H1 (cell line): ENCODE measurements around the gene STXBP2. TPM values are rescaled to one million over a fixed set of nuclear protein-coding genes. Genes with fewer than 3 reads are reported as not detected.

Experiments
- CTCF ChIA-PET: fragments of 300-600 bp; sonication (Branson Sonifier 250); formaldehyde crosslinking; loops from one replicate; lab custom pipeline; 2021; ENCODE audit not compliant: partially characterized antibody; lab: Charles Lee
- POLR2A ChIA-PET: fragments of 300-600 bp; sonication (Branson Sonifier 250); formaldehyde crosslinking; loops from one replicate; lab custom pipeline; 2021; ENCODE audit warnings: inconsistent platforms; ENCODE audit not compliant: partially characterized antibody; lab: Charles Lee
- DNase-seq, 2 experiments: peaks; one replicate each; pipeline versions ENCODE4 v3.0.0 to v3.0.0-alpha.2; 2010 to 2022; ENCODE audit warnings: low spot score in 2 of 2, low read depth in 1 of 2, mixed read lengths in 1 of 2
- FAIRE-seq: peaks from 2 replicates; lab custom pipeline; 2011; peaks lifted over from hg19 to GRCh38; lab: Jason Lieb, UNC
- H2AFZ ChIP-seq: 2 replicates; pipeline ENCODE4 v1.8.1; 2012; ENCODE audit warnings: low read length, inconsistent platforms
- H2AK5ac ChIP-seq: 2 replicates; pipeline ENCODE4 v1.6.1; 2013; ENCODE audit warnings: low read depth, low read length
- H2BK120ac ChIP-seq: replicated peaks from 2 replicates; pipeline ENCODE3; 2013; ENCODE audit warnings: low read depth, low read length, inconsistent platforms
- H2BK12ac ChIP-seq: 2 replicates; pipeline ENCODE4 v1.6.1; 2013; ENCODE audit warnings: low read depth, low read length
- H2BK15ac ChIP-seq: 2 replicates; pipeline ENCODE4 v1.6.1; 2013; ENCODE audit warnings: low read length
- H2BK20ac ChIP-seq: 2 replicates; pipeline ENCODE4 v1.6.1; 2013; ENCODE audit warnings: low read length
- H2BK5ac ChIP-seq: 2 replicates; pipeline ENCODE4 v1.6.1; 2013; ENCODE audit warnings: low read depth, low read length
- H3K14ac ChIP-seq: 2 replicates; pipeline ENCODE4 v1.6.1; 2013; ENCODE audit warnings: inconsistent platforms; ENCODE audit not compliant: insufficient read length
- H3K18ac ChIP-seq: 2 replicates; pipeline ENCODE4 v1.6.1; 2013; ENCODE audit warnings: low read length; ENCODE audit errors: extremely low read depth
- H3K23ac ChIP-seq: 2 replicates; pipeline ENCODE4 v1.6.1; 2013; ENCODE audit warnings: inconsistent platforms; ENCODE audit not compliant: insufficient read length
- H3K23me2 ChIP-seq: 2 replicates; pipeline ENCODE4 v1.6.1; 2013; ENCODE audit warnings: low read depth, low read length
- H3K27ac ChIP-seq: 2 replicates; pipeline ENCODE4 v1.6.1; 2011; ENCODE audit warnings: low read depth, low read length, inconsistent platforms
- H3K27me3 ChIP-seq, 4 experiments: replicated peaks in 1 of 4; 1 replicate in 1 of 4; 2 replicates in 3 of 4; pipeline versions ENCODE4 v1.6.1 to v1.8.1; 2011 to 2013; ENCODE audit warnings: low read length in 3 of 4, mild to moderate bottlenecking in 3 of 4, inconsistent platforms in 2 of 4, mixed read lengths in 2 of 4, moderate library complexity in 1 of 4; ENCODE audit not compliant: control insufficient read depth in 3 of 4, insufficient read depth in 3 of 4; ENCODE audit errors: extremely low read depth in 1 of 4
- H3K36me3 ChIP-seq, 4 experiments: 2 replicates each; pipeline versions ENCODE4 v1.6.1 to v1.8.1; 2011 to 2013; ENCODE audit warnings: mild to moderate bottlenecking in 4 of 4, low read length in 3 of 4, moderate library complexity in 2 of 4, control low read depth in 1 of 4, inconsistent platforms in 1 of 4; ENCODE audit not compliant: insufficient read depth in 4 of 4, control insufficient read depth in 2 of 4
- H3K4ac ChIP-seq: replicated peaks from 2 replicates; pipeline ENCODE3; 2013; ENCODE audit warnings: low read length, low read depth, mixed read lengths, inconsistent platforms; ENCODE audit not compliant: insufficient read length
- H3K4me1 ChIP-seq, 4 experiments: replicated peaks in 1 of 4; 1 replicate in 1 of 4; 2 replicates in 3 of 4; pipeline versions ENCODE4 v1.6.1 to v1.8.1; 2011 to 2013; ENCODE audit warnings: low read length in 3 of 4, inconsistent platforms in 2 of 4, mixed read lengths in 1 of 4; ENCODE audit not compliant: insufficient read depth in 4 of 4, control insufficient read depth in 3 of 4
- H3K4me2 ChIP-seq, 2 experiments: 2 replicates each; pipeline versions ENCODE4 v1.6.1 to v1.8.1; 2011 to 2013; ENCODE audit warnings: low read depth in 2 of 2, low read length in 2 of 2, control low read depth in 1 of 2, inconsistent platforms in 1 of 2, mild to moderate bottlenecking in 1 of 2; ENCODE audit not compliant: insufficient read depth in 1 of 2
- H3K4me3 ChIP-seq, 4 experiments: fragments of 200-600, 300-600 bp in 1 of 4; sonication (generic), shearing (Covaris generic), sonication (Bioruptor Twin) in 1 of 4; 2 replicates each; pipeline versions ENCODE4 v1.5.1 to v1.8.1; 2011 to 2016; ENCODE audit warnings: low read length in 4 of 4, low read depth in 3 of 4, control low read depth in 2 of 4, inconsistent platforms in 2 of 4, mild to moderate bottlenecking in 2 of 4, mixed read lengths in 1 of 4, moderate library complexity in 1 of 4; ENCODE audit not compliant: insufficient read depth in 2 of 4; ENCODE audit errors: extremely low read depth in 1 of 4
- H3K56ac ChIP-seq: replicated peaks from 2 replicates; pipeline ENCODE3; 2013; ENCODE audit warnings: low read depth, mild to moderate bottlenecking, mixed read lengths, low read length, inconsistent platforms; ENCODE audit not compliant: insufficient read length
- H3K79me1 ChIP-seq: 2 replicates; pipeline ENCODE4 v1.6.1; 2013; ENCODE audit warnings: low read depth, low read length, control low read depth
- H3K79me2 ChIP-seq, 2 experiments: 2 replicates each; pipeline versions ENCODE4 v1.6.1 to v1.8.1; 2012 to 2013; ENCODE audit warnings: low read length in 2 of 2, mild to moderate bottlenecking in 2 of 2, inconsistent platforms in 1 of 2; ENCODE audit not compliant: insufficient read depth in 2 of 2, control insufficient read depth in 1 of 2
- H3K9ac ChIP-seq, 4 experiments: replicated peaks in 1 of 4; 1 replicate in 1 of 4; 2 replicates in 3 of 4; pipeline versions ENCODE4 v1.6.1 to v1.8.1; 2011 to 2013; ENCODE audit warnings: low read depth in 3 of 4, low read length in 3 of 4, control low read depth in 2 of 4, mild to moderate bottlenecking in 2 of 4, moderate library complexity in 2 of 4, inconsistent platforms in 1 of 4; ENCODE audit errors: extremely low read depth in 1 of 4
- H3K9me3 ChIP-seq, 2 experiments: 2 replicates each; pipeline versions ENCODE4 v1.6.1 to v1.8.1; 2012 to 2013; ENCODE audit warnings: mild to moderate bottlenecking in 2 of 2, moderate library complexity in 2 of 2, control low read depth in 1 of 2, inconsistent platforms in 1 of 2, low read depth in 1 of 2, low read length in 1 of 2, mixed read lengths in 1 of 2; ENCODE audit not compliant: insufficient read depth in 2 of 2
- H4K20me1 ChIP-seq, 2 experiments: replicated peaks in 1 of 2; 2 replicates each; pipeline versions ENCODE3 to v1.8.1; 2011 to 2013; ENCODE audit warnings: inconsistent platforms in 2 of 2, low read length in 2 of 2, mild to moderate bottlenecking in 1 of 2; ENCODE audit not compliant: insufficient read depth in 2 of 2, control insufficient read depth in 1 of 2
- H4K5ac ChIP-seq: 2 replicates; pipeline ENCODE4 v1.6.1; 2013; ENCODE audit warnings: low read length, low read depth, mixed read lengths, inconsistent platforms; ENCODE audit not compliant: insufficient read length
- H4K8ac ChIP-seq: 2 replicates; pipeline ENCODE4 v1.8.0; 2013; ENCODE audit warnings: mild to moderate bottlenecking, moderate library complexity, low read length, inconsistent platforms; ENCODE audit not compliant: insufficient read depth; ENCODE audit errors: extremely low read depth
- H4K91ac ChIP-seq: replicated peaks from 2 replicates; pipeline ENCODE3; 2013; ENCODE audit warnings: low read length, mixed read lengths, inconsistent platforms; ENCODE audit not compliant: insufficient read length
- ASH2L ChIP-seq: fragments of 200-600, 300-600 bp; sonication (generic); IDR thresholded peaks from one replicate; pipeline ENCODE4 v1.7.1; 2017; ENCODE audit warnings: low read length
- BRCA1 ChIP-seq: IDR thresholded peaks from 2 replicates; pipeline ENCODE4 v1.6.1; 2012; ENCODE audit warnings: low read depth, low read length, improper control_type of control experiment
- JUND ChIP-seq: IDR thresholded peaks from 2 replicates; pipeline ENCODE4 v1.6.1; 2011; ENCODE audit warnings: mild to moderate bottlenecking, improper control_type of control experiment, low read length
- POU5F1 ChIP-seq: IDR thresholded peaks from 2 replicates; pipeline ENCODE4 v1.6.1; 2011; ENCODE audit warnings: low read depth, mild to moderate bottlenecking, low read length, moderate library complexity
- RXRA ChIP-seq: IDR thresholded peaks from 2 replicates; pipeline ENCODE4 v1.6.1; 2011; ENCODE audit warnings: low read depth, mild to moderate bottlenecking, low read length, moderate library complexity; ENCODE audit not compliant: insufficient read depth
- SP1 ChIP-seq: IDR thresholded peaks from 2 replicates; pipeline ENCODE4 v1.6.1; 2011; ENCODE audit warnings: low read depth, low read length
- TEAD4 ChIP-seq: IDR thresholded peaks from 2 replicates; pipeline ENCODE4 v1.6.1; 2012; ENCODE audit warnings: low read depth, low read length, inconsistent platforms, mixed read lengths
- WGBS, 2 experiments: shearing (Covaris generic) in 1 of 2; methylation state at CpG; one replicate each; pipeline versions ENCODE4 v1.1.6 to v1.1.7; 2013 to 2015; ENCODE audit warnings: low lambda C conversion rate in 2 of 2, mixed read lengths in 2 of 2, inconsistent platforms in 1 of 2, low coverage in 1 of 2, missing lambda C conversion rate in 1 of 2; ENCODE audit not compliant: insufficient replicate concordance in 2 of 2, insufficient coverage in 1 of 2, insufficient read length in 1 of 2; ENCODE audit errors: extremely low coverage in 1 of 2, missing lambda C conversion rate in 1 of 2; 5-methylcytosine and 5-hydroxymethylcytosine counted together
- polyA plus RNA-seq, 7 experiments: library from polyadenylated mRNA; depleted of rRNA in 3 of 7; stranded (reverse) in 5 of 7; unstranded in 2 of 7; fragments of >200 nt in 5 of 7; fragments of 200-250 nt in 2 of 7; gene quantifications; 1 replicate in 5 of 7; 2 replicates in 1 of 7; 4 replicates in 1 of 7; pipeline versions ENCODE4 v1.2.1 to v1.2.3, GENCODE V29; 2011 to 2013; ENCODE audit warnings: missing spikeins in 2 of 7, mixed read lengths in 2 of 7
- total RNA-seq: library from RNA; stranded (reverse); fragmentation: NEBNext Ultra II Directional; extraction: Animal tissue kit (Norgen Biotek cat#: 25700); gene quantifications from 2 replicates; pipeline ENCODE4 v1.2.1, GENCODE V29; 2021

STXBP2 gene
- total and polyA plus RNA-seq, 2 of the 8 experiments (the other 6 are each of a cell fraction or from before 2014, with no cell fraction given): 52.9 to 53.8 TPM

GRCh38 chr19:7652061-7652641 is 15.2 kb downstream of the STXBP2 start:
- Histone ChIP-seq H2BK15ac (no peak overlapping the region), H3K9me3 (no peaks in the 10 kb centered on the region), H3K79me1 (no peaks in the 10 kb centered on the region), H3K36me3 (0 out of 8 replicates have a peak, but pooled peaks cover 0 to under 1% (median 0%) of the 10 kb centered on the region in 4 experiments), H2BK20ac (no peak overlapping the region), H3K4ac (no peak overlapping the region), H3K9ac (no peak overlapping the region), H4K5ac (no peak overlapping the region), H4K91ac (no peak overlapping the region), H3K56ac (no peak overlapping the region), H2BK12ac (no peak overlapping the region), H3K18ac (no peak overlapping the region), H4K20me1 (peaks cover 0 to 1% of the 10 kb centered on the region in 2 experiments), H2AFZ (0 out of 2 replicates have a peak overlapping the region, but pooled peaks have one; percentile 62), H3K23ac (no peak overlapping the region), H3K4me3 (peak overlapping the region in 2 of 4 experiments; percentile 0 to 45; a peak in 2 of 8 replicates), H2BK120ac (no peak overlapping the region), H3K4me2 (peak overlapping the region; percentile 50 to 70), H4K8ac (no peak overlapping the region), H2AK5ac (no peak overlapping the region), H3K14ac (no peak overlapping the region), H3K4me1 (peaks cover 0 to 2% (median 0%) of the 10 kb centered on the region in 4 experiments; a peak in 4 of 7 replicates), H3K27me3 (peaks cover 2 to 18% (median 6%) of the 10 kb centered on the region in 4 experiments), H3K27ac (no peak overlapping the region), H3K79me2 (no peaks in the 10 kb centered on the region), H3K23me2 (0 out of 2 replicates have a peak, but pooled peaks cover 2% of the 10 kb centered on the region), H2BK5ac (no peak overlapping the region)
- ChIA-PET POLR2A (interaction anchor here (1.6 kb wide), 1 partner anchor 11 kb away, joined by 7 read pairs; no protein-coding TSS in a partner anchor), CTCF (interaction anchor here (0.6 to 3.1 kb wide), 20 partner anchors 9 to 503 kb away, joined by 3 to 13 read pairs (median 4); partner anchors contain the start of genes RETN, STXBP2 and TRAPPC5)
- FAIRE-seq (peak; percentile 74), DNase-seq (peak; percentile 49 to 99)
- WGBS, 2 experiments: 16% methylated on average over 28 of the region's 28 CpGs; no CpG with 5 or more reads in 1 of the 2 experiments
- TF ChIP-seq POU5F1 (no peak), SP1 (peak; percentile 77), TEAD4 (peak; percentile 54; the same call in 1 of the 2 replicates), ASH2L (peak; percentile 82), RXRA (peak; percentile 97), JUND (peak; percentile 37; the same call in 1 of the 2 replicates), BRCA1 (no peak)
